ENCODE data around the gene AKAP7. TPM values are rescaled to one million over a fixed set of nuclear protein-coding genes. Genes with fewer than 3 reads are reported as not detected.
"Not testable (repeated sequence)": the region's sequence is repeated elsewhere in the genome, so short reads cannot be mapped to it uniquely, and the experiment has no call there.

Gene AKAP7
- total and polyA plus RNA-seq, 5 experiments from 2014 or later = 13.7 to 20.9 (median 15.6) TPM

- Mint-ChIP-seq H3K27ac (no peak overlapping the region), H3K36me3 (peaks cover 12 to 45% (median 20%) of the 10 kb centered on the region in 3 donors), H3K4me1 (peaks cover 0 to 6% (median under 1%) of the 10 kb centered on the region in 4 donors), H3K9me3 (peaks cover 2 to 24% (median 10%) of the 10 kb centered on the region in 9 donors), H3K4me3 (no peak overlapping the region), H3K27me3 (no peaks in the 10 kb centered on the region)
- ATAC-seq (no peak), DNase-seq (no peak)
- POLR2A ChIA-PET = no interaction called here
These were observed 174.2 kb downstream of the AKAP7 start for GRCh38 chr6:131309437-131309836.

- POLR2A ChIA-PET = no interaction called here
- Mint-ChIP-seq H3K27me3 (no peaks in the 10 kb centered on the region), H3K9me3 (peaks cover 4 to 41% (median 12%) of the 10 kb centered on the region in 9 donors), H3K27ac (no peak overlapping the region), H3K4me1 (peaks cover 0 to 5% (median 2%) of the 10 kb centered on the region in 4 donors), H3K4me3 (no peak overlapping the region), H3K36me3 (peaks cover 17 to 54% (median 20%) of the 10 kb centered on the region in 3 donors)
- ATAC-seq = no peak
- no peak for DNase-seq
These were observed 179.6 kb downstream of the AKAP7 start for GRCh38 chr6:131314838-131315237.

- H3K4me3 Mint-ChIP-seq = no peak overlapping the region
- peaks cover 0 to 2% (median 2%) of the 10 kb centered on the region in 4 donors for H3K4me1 Mint-ChIP-seq
- H3K9me3 Mint-ChIP-seq = peaks cover 0 to 38% (median 10%) of the 10 kb centered on the region in 9 donors
- H3K27me3 Mint-ChIP-seq = no peaks in the 10 kb centered on the region
- DNase-seq = no peak
- H3K36me3 Mint-ChIP-seq = peaks cover 13 to 43% (median 16%) of the 10 kb centered on the region in 3 donors
- no peak for ATAC-seq
- peak overlapping the region in 3 of 10 donors; percentile 15 to 92 (median 56) for H3K27ac Mint-ChIP-seq
- POLR2A ChIA-PET = no interaction called here
These were observed 181.4 kb downstream of the AKAP7 start for GRCh38 chr6:131316654-131317053.

GRCh38 chr6:131317516-131317915 is 182.2 kb downstream of the AKAP7 start:
- no peaks in the 10 kb centered on the region for H3K27me3 Mint-ChIP-seq
- peaks cover 0 to 2% (median 2%) of the 10 kb centered on the region in 4 donors for H3K4me1 Mint-ChIP-seq
- H3K9me3 Mint-ChIP-seq = peaks cover 0 to 38% (median 10%) of the 10 kb centered on the region in 9 donors
- no peak for DNase-seq
- H3K4me3 Mint-ChIP-seq = no peak overlapping the region
- ATAC-seq = no peak
- no peak overlapping the region for H3K27ac Mint-ChIP-seq
- peaks cover 13 to 43% (median 16%) of the 10 kb centered on the region in 3 donors for H3K36me3 Mint-ChIP-seq
- POLR2A ChIA-PET = no interaction called here

- Mint-ChIP-seq H3K27ac (no peak overlapping the region), H3K27me3 (no peaks in the 10 kb centered on the region)
- POLR2A ChIA-PET = no interaction called here
These were observed 186.3 kb downstream of the AKAP7 start for GRCh38 chr6:131321589-131321988.

GRCh38 chr6:131322125-131322524 is 186.9 kb downstream of the AKAP7 start:
- Mint-ChIP-seq H3K36me3 (peaks cover 0 to 16% (median 5%) of the 10 kb centered on the region in 3 donors), H3K4me1 (peaks cover 0 to 10% (median 2%) of the 10 kb centered on the region in 4 donors), H3K9me3 (peaks cover 0 to 5% (median 2%) of the 10 kb centered on the region in 9 donors), H3K4me3 (no peak overlapping the region), H3K27ac (peak overlapping the region in 2 of 10 donors; percentile 21 to 81), H3K27me3 (no peaks in the 10 kb centered on the region)
- POLR2A ChIA-PET = no interaction called here
- no peak for ATAC-seq
- no peak for DNase-seq

More at GRCh38 chr6:131321589-131321988, 186.3 kb downstream of the AKAP7 start:
- no peak for ATAC-seq
- Mint-ChIP-seq H3K36me3 (peaks cover 3 to 21% (median 8%) of the 10 kb centered on the region in 3 donors), H3K9me3 (peaks cover 0 to 10% (median 6%) of the 10 kb centered on the region in 9 donors), H3K4me3 (no peak overlapping the region), H3K4me1 (peaks cover 0 to 10% (median 5%) of the 10 kb centered on the region in 4 donors)
- DNase-seq = no peak

- H3K27me3 Mint-ChIP-seq, H3K4me3 Mint-ChIP-seq, ATAC-seq, H3K9me3 Mint-ChIP-seq, H3K36me3 Mint-ChIP-seq, H3K4me1 Mint-ChIP-seq, POLR2A ChIA-PET, DNase-seq: not testable (repeated sequence)
- H3K27ac Mint-ChIP-seq = peak overlapping the region in 1 of 10 donors; percentile 7
These were observed 190.4 kb downstream of the AKAP7 start for GRCh38 chr6:131325669-131326068.

- POLR2A ChIA-PET, H3K27ac Mint-ChIP-seq, H3K4me1 Mint-ChIP-seq, DNase-seq, H3K27me3 Mint-ChIP-seq, ATAC-seq, H3K9me3 Mint-ChIP-seq, H3K36me3 Mint-ChIP-seq, H3K4me3 Mint-ChIP-seq: not testable (repeated sequence)
These were observed 193.5 kb downstream of the AKAP7 start for GRCh38 chr6:131328727-131329126.

GRCh38 chr6:131331151-131331550 is 195.9 kb downstream of the AKAP7 start:
- Mint-ChIP-seq H3K9me3 (no peaks in the 10 kb centered on the region), H3K27ac (no peak overlapping the region), H3K27me3 (no peaks in the 10 kb centered on the region), H3K36me3 (peaks cover 0 to 3% (median 0%) of the 10 kb centered on the region in 3 donors), H3K4me1 (no peaks in the 10 kb centered on the region), H3K4me3 (no peak overlapping the region)
- ATAC-seq = no peak
- no peak for DNase-seq
- POLR2A ChIA-PET = interaction anchor here (0.6 kb wide), 1 partner anchor 126 kb away, joined by 3 read pairs; no protein-coding TSS in a partner anchor

- ATAC-seq = no peak
- Mint-ChIP-seq H3K27ac (no peak overlapping the region), H3K27me3 (no peaks in the 10 kb centered on the region), H3K4me3 (no peak overlapping the region), H3K36me3 (peaks cover 0 to 3% (median 0%) of the 10 kb centered on the region in 3 donors), H3K4me1 (peaks cover 0 to 1% (median 0%) of the 10 kb centered on the region in 4 donors), H3K9me3 (no peaks in the 10 kb centered on the region)
- no peak for DNase-seq
- POLR2A ChIA-PET = no interaction called here
These were observed 196.9 kb downstream of the AKAP7 start for GRCh38 chr6:131331873-131332781.

Other genes with a start within 250 kb of the AKAP7 start
- gene EPB41L2, start 72.2 kb upstream of the AKAP7 start, total RNA-seq = 10 to 100 TPM; 22.0 to 31.1 TPM
- gene EPB41L2, start 72.2 kb upstream of the AKAP7 start, polyA plus RNA-seq = 1 to 10 TPM; 1.8 to 3.3 (median 2.4) TPM